DMS53 (cell line): Measurements from ENCODE around the gene PPP1R1B.
"Not testable (repeated sequence)": the region's sequence is repeated elsewhere in the genome, so short reads cannot be mapped to it uniquely, and the experiment has no call there.

Experiments used
- DNase-seq: peaks from one replicate; lab custom pipeline; 2025; lab: John Stamatoyannopoulos, UW

Gene PPP1R1B

DNA sequence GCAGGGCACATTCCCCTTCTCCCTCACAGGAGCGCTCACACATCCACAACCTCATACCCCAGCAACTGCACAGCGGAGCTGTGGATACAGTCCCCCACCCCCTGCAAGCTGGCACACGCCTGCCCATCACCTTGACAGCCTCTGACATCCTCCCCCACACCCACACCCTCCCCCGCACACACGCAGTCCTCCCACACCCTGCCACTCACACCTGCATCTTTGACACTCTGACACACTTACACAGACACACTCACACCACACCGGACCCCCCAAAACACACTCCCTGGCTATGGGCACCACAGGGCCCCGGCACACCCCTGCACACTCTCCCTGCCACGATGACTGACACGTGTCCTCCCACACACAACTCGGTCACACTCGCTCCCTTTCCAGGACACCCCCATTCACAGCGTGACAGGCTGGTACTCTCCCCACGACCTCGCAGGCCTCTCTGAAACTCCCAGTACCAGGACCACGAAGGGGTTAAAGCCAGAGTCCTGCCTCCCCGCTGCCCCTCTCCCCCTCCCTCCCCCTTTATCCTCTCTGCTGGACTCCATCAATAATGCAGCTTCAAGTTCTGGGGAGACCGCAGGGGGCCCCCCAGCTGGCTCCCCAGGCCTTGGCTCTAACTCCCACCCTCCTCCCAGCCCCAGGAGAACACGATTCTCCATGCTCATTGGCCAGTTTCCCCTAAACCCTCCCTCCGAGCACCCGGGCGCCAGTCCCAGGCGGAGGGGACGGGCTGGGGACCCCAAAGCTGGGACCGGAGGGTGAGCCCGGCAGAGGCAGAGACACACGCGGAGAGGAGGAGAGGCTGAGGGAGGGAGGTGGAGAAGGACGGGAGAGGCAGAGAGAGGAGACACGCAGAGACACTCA lies at the start of gene PPP1R1B:
TSS of gene PPP1R1B (plus strand) at position 782 of the 876 bp plus-strand sequence. CDS start 441 bp downstream, outside the sequence.
- DNase-seq: no peak

DNA sequence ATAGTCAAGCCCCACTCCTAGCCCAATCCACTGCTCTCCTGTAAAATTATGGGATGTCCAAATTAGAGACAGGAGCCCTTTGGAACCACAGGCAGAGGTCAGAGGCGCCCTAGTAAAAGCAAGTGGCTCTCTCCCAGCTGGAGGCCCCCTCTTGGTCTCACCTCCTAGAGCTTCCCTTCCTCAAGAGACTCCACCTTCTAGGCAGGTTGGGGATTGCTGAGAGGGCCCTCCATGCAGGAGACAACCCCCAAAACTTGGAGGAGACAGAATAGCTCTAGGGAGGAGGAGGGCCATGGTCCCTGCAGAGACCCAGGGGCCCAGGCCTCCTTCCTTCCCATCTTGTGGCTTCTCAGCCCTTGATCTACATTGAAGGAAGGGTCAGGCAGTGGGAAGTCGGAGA lies 48.5 kb upstream of the PPP1R1B start:
- no peak for DNase-seq

DNA sequence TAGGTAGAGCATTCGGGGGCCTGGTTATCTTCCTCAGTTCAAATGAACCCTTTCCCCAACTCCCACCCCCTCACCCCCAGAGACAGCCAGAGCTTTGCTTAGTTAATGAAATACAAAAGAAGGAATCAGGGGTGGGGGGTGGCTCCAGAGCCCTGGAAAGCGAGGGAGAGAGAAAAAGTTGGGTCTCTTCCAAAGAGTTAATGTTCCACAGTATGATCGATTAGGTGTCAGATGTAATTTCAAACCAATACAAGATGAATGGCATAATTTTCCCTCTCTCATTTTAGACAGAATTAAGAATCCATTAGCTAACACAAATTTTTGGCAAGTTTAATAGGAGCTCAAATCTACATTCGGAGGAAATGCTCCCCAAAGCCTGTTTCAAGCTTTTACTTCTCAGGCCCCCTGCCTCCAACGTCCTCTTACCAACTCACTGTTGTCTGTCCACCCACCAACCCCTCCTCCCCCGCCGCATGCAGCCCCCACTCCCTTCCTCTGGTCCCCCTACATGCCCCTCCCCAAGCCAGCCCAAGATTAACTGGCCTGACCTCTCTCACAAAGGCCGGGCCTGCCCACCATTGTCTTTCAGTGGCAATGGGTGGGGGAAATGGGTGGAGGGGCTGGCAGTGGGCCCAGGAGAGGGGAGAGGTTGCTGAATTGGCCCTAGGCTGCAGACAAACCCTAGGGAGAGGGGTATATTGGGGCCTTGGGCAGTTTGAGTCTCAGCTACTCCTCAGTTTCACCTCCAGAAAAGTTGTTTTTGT lies 47.3 kb upstream of the PPP1R1B start:
- no peak for DNase-seq

DNA sequence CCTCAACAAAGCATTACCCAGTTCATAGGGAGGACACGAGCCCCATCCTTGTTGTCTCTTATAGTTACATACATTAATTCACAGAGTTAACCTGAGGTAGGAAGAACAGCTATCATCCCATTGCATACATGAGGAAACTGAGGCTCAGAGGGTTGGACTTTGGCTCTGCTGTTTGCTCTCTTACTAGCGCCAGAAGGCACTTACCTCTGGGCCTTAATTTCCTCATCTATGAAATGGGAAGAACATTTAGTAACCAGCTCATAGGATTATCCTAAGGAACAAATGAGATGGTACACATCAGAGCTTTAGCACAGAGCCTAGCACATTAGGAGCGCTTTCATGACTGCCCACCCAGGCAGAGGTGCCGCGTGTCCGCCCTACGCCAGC lies 46.7 kb upstream of the PPP1R1B start:
- no peak for DNase-seq

DNA sequence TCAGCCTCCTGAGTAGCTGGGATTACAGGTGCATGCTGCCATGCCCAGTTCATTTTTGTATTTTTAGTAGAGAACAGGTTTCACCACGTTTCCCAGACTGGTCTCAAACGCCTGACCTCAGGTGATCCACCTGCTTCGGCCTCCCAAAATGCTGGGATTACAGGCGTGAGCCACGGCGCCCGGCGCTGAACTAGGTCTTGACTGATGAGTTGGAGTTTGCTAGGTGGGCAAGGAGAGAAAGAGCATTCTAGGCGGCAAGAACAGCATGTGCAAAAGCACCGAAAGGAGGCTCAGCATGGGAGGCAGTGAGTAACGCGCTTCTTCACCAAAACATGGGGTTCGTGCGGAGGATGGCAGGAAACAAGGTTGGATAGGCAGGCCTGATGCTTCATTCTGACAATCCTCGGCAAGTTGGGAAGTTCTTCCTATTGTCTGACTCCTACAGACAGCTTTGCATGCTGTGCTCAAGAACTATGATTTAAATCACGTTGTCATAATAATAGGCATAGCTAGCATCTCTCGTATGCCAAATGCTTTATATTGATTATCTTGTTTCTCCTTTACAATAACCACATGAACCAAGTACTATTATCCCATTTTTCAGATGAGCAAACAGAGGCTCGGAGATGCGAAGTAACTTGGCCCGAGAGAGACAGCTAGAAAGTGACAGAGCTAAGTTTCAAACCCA lies 45.5 kb upstream of the PPP1R1B start:
- no peak for DNase-seq

DNA sequence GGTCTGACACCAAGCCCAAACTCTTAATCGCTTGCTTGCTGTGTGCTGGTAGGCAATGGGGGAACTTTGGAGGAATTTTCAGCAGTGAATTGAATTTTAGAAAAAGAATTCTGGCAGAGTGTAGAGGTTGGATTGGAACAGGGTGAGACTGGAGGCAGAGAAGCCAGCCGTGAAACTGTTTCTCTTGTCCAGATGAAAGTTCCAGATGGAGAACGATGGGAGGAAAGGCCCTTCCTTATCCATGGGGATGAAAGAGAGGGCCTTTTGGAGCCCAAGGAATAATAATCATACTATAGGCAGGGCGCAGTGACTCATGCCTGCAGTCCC lies 45.0 kb upstream of the PPP1R1B start:
- no peak for DNase-seq

DNA sequence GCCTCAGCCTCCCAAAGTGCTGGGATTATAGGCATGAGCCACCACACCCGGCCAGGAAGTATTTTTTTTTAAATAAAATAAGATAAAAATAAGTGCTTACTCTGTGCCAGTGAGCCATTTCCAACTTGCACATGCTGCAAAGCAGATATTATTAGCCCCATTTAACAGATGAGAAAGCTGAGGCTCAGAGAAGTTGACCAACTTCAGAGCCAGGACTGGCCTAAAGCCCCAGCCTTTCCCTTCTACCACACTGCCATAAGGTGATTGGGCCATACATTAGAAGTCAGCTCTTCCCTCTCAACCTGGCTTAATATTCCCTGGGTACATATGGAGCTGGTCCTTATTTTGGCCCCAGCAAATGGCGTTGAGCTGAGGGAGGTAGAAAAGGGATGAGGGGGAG lies 44.1 kb upstream of the PPP1R1B start:
- DNase-seq: no peak

DNA sequence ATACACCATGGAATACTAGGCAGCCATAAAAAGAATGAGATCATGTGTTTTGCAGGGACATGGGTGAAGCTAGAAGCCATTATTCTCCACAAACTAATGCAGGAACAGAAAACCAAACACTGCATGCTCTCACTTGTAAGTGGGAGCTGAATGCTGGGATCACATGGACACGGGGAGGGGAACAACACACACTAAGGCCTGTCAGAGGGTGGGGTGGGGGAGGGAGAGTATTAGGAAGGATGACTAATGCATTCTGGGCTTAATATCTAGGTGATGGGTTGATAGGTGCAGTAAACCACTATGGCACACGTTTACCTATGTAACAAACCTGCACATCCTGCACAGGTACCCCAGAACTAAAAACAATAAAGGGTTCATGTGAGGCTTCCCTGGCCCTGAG lies 36.6 kb upstream of the PPP1R1B start:
- DNase-seq: not testable (repeated sequence)

DNA sequence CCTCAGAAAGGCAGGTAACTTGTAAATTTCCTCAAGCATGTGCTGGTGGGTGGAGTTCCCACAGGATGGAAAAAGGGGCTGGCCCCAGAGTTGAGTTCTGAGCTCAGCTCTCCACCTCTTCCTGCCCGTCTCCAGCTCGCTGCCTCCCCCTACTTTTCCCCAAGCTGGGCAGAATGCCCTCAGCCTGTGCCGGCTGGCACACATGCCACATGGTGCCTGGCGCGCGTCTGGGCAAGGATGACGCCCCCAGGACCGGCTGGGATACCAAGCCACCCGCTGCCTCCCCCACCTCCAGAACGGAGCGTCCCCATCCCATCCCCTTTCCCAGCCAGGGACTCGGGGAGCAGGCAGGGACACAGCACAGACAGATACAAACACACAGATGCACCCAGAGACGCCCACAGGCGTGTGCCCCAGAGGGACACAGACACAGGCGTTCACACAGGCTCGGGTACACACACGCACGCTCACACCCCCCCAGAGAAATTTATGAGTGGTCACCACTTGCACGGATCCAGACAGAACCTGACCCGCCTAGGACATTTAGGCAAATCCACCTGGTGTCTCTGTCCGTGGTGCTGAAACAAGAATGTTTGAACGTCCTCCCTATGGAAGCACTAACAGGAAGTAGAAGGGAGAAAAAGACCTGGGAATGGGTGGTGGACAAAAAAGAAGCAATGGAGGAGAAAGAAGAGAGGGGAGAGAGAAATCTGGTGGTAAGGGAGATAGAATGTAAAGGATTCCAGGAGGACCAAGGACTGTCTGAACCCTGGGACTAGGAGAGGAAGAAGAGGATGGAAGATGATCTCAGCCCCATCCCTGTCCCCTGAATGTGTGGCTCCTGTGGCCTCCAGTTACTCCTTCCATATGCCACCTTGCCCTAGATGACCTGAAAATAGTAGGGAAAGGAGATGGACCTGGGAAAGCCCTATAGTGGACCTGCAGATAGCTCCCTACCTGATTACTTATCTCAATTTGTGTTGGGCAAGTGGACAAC lies 34.5 kb upstream of the PPP1R1B start:
- DNase-seq: peak; percentile 70

DNA sequence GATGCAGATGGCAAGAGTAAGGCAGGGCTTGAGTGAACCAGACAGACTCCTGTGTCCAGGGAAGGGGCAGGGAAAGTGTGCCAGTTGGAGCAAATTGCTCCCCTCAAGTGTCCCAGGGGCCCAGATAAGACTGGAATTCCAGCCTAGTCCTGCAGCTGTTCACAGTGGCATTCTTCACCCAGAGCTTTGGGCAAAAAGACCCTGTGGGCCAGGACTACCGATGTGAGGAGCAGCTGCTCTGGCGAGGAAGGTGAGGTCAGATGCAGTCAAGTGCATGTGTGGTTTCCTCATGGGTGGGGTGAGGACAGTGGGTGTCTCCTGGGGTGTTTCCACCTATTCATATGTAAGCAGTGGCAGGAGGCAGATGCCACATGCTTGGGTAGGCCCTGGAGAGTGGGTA lies 33.4 kb upstream of the PPP1R1B start:
- no peak for DNase-seq

DNA sequence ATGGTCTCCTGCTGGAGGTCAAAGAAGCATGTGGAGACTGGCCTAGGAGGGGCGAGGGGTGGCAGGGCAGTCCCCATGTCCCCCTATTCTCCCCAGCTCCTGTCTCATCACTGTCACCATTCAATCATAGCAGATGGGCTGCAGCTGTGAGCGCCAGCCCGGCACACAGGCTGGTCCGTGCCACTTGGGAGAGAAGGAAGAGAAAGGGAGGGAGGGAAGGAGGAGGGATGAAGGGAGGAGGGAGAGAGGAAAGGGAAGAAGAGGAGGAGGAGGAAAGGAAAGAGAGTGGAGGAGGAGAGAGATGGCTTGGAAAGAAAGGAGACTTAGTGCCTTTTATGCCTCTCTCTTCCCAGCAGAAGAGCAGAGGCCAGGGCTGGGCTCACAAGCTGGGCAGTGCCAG lies 31.5 kb upstream of the PPP1R1B start:
- no peak for DNase-seq

DNA sequence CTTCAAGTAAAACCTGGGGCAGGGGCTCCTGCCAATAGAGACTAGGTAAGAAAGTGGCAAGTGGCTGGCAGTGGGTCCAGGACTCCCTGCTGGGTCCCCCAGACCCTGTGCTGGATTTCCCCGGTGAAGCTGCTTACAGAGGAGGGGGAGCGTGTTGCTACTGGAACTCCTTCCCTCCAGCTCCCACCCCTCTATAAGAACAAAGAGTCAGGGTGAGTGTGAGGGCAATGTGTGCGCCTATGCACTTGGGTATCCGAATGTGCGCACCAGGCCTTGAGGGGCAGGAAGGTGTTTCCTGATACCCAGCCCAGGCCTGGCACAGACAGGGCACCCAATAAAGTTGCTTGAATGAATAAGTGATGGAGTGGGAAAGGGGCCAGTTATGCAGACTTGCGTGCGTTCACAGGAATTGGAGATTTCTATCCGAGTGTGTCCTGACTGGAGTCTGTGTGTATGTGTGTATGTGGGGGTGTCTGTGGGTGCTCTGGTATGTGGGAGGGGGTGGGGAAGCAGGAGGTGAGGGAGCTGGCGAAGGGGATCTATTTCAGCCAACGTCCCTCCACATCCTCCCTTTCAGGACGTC lies 30.7 kb upstream of the PPP1R1B start:
- no peak for DNase-seq

DNA sequence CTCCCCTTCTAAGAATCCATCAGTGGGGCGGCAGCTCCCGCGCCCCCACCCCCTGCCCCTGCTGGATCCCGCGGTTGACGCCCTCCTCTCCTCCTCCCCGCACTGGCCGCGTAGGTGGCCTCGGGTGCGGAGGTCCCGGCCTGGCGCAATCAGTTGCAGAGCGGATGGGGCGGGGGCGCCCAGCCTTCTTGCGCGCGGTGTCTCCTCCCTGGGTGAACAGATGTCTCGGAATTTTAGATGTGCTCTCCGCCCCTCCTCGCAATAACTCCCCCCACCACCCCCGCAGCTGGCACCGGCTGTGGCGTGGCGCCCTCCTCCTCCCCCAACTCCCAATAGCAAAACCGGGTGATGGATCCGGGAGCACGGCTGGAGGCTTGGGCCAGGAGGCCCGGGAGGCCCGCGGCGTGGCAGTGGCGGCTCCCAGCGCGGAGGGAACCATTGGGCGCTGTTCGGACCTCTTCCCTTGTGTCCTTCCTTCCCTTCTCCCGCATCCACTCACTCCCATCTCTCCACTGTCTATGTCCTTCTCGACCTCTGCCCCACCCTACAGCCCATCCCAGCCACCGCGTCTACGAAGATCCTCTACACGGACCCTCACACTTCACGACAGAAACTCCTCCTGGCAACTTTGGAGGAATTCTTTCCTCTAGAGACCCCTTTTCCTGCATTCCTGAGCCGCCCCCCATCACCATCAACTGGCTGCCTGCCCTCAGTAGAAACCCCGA lies 30.0 kb upstream of the PPP1R1B start:
- no peak for DNase-seq

DNA sequence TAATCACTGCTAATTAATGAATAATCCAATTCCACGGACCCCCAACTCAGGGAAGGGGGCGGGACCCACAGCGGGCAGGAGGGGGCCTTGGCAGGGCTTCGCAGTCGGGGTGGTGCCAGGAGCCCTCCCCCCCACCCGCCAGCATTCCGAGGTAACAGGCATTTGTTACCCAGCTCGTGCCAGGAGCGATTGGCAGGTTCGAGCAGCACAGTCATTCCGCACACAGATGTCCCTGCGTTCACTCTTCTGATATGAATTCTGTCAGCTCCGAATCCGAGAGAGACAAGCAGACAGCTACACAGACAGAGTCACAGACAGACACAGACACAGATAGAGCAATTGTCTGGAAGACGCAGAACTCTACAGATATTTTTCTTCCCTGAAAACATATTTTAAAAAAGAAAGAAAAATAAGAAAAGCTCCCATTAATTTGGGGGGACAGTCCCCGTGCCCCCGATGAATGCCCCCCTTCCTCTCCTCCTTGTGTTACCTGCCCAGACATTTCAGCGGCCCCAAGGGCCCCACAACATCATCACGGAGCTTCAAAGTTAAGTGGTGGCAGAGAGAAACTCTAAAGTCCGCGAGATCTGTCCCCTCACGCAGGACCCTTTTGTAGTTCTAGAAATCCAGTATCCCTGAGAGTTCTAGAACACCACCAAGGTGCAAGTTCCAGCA lies 29.2 kb upstream of the PPP1R1B start:
- peak; percentile 44 for DNase-seq

DNA sequence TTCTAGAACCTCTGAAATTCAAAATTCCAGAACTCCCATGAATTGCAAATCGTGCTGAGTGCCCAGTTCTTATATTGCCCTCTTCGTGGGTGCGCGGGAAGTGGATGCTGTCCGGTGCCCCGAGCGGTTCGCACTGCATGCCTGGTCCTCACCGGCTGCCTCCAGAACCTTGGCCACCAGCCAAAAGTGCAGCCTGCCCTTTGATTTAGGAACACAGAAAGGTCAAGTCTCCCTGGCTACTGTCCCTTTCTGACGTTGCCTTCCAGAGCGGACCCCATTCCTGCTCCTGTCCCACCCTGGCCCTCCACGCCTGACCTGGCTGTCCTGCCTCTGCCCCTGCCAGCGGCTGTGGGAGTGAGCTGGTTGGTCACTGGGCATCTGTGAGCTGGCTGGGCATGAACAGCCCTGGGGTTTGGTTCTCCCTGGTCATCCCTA lies 28.7 kb upstream of the PPP1R1B start:
- DNase-seq: peak; percentile 47

DNA sequence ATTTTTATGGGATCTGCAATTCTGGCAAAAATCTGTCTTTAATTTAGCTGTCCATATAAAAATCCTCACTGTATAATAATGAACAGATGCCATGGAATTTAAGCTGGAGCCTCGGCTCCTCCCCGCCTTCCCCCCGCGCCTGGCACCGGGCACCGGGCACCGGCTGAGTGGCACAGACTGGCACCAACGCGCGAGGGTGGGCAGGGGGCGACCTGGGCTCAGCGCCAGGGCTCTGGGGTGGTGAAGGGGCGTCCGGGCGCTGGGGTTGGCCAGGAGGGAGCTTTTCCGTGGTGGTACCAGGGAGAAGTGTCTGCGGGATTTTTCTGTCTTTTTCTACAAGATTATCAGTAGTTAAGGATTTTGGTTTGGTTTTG lies 28.1 kb upstream of the PPP1R1B start:
- no peak for DNase-seq

DNA sequence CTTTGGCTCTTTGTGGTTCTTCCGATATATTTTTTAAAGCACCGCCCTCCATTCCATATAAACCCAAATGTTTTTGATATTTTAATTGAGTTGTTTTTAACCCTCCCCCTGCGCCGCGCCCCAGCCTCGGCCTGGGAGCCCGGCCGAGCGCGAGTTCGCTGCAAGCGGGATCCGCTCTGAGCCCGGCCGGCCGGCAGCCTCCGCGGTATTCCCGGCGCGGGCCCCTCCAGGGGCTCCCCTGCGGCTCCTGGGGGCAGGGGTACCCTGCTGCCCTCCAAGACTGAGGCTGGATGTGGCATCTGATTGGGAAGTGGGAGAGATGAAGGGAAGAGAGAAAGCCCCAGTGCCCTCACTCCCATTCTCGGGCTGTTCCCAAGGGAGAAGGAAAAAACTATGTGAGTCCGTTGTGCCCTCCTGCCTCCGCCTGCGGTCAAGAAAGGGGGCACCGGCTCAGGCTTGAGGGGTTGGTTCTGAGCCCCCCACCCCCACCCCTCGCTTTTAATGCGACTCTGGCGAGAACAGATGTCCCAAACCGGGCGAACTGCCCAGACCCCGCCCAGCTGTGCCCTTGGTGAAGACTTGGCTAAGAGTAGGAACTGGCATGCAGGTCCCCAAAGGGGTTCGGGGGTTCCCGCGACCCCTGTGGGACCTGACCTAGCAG lies 27.6 kb upstream of the PPP1R1B start:
- no peak for DNase-seq

DNA sequence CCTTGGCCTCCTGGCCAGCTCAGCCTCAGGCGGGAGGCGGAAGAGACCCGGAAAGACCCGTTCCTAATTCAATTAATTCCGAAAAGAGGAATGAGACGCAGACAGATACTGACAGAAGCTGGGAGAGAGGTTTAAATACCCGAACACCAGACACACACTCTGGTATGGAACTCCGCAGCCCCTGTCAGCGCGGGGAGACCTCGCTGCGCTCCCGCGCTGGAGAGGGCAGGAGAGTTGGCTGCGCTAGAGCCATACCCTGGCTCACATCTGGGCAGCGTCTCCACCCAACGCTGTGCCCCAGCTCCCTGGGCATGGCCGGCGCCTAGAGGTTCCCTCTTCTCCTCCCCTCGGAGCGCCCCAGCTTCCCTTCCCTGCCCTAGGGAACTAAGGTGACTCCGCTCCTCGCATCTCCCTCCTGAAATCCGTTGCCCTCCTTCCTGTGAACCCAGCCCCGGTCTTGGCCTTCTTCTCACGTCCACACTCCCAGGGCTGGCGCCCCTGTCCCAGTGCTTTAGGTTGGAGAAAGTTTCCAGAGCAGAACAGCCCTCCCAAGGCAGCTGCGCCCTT lies 27.0 kb upstream of the PPP1R1B start:
- DNase-seq: no peak
